Adrenal gland (tissue), 5 donors: ENCODE measurements around the gene EXD3.

Experiments
- CTCF ChIP-seq, 6 experiments: fragments of 450-650 bp in 4 of 6; fragments of 200-600 bp in 2 of 6; sonication (generic) in 1 of 6; IDR thresholded peaks; 1 replicate in 5 of 6; 2 replicates in 1 of 6; pipeline versions ENCODE4 v1.5.1 to v1.8.0; 2016 to 2021; ENCODE audit warnings: antibody characterized with exemption in 6 of 6, mild to moderate bottlenecking in 2 of 6, moderate library complexity in 1 of 6
- POLR2A ChIP-seq, 2 donors: fragments of 450-650 bp; IDR thresholded peaks; one replicate each; pipeline ENCODE4 v1.6.1; 2017; ENCODE audit warnings: antibody characterized with exemption in 2 of 2, mild to moderate bottlenecking in 2 of 2, moderate library complexity in 1 of 2
- donor health status: DM: no; HTN: no; CAD: no.

DNA sequence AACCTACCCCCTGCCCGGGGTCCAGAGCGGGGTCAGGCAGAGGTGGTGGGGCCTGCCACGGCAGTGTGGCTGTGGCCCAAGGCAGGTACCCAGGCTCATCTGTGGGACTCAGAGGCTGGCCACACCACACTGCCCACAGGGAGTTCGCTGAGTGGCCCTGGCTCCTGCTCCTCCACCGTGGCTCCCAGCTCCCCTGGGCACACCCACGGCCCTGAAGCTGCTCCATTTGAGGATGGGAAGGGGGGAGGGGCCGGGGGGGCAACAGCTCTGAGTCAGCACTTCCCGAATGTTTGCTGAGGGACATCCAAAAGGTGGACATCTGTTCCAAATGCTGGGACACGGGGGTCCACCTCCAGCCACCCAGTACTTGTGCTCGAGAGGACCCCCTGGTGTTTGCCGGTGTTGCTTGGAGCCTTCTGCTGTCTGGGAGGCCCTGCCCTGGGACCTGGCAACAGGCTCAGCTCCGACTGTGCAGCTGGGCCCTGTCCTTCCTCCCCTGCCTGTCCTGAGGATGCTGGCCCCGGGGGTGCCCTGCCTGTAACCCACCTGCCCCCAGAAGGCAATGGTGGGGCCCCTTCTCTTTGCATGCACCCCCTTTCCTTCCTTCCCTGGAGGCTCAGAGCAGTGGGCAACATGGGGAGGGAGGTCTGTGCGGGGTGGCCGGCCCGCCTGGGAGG, 118.4 kb downstream of the EXD3 start:
- no peak for TF ChIP-seq CTCF (IDR thresholded peaks at IDR 0.05)
- TF ChIP-seq POLR2A (IDR thresholded peaks at IDR 0.05): no peak
